Activated CD4-positive, alpha-beta T cell treated with anti-CD3 and anti-CD28 coated beads for 36 hours (primary cell): ENCODE data around the gene C15orf61. TPM values are rescaled to one million over a fixed set of nuclear protein-coding genes. Genes with fewer than 3 reads are reported as not detected.
A peak's percentile ranks its signal among the peaks of the same experiment; 100 is the strongest.

Experiments used
- ATAC-seq: fragments of 200-7000 bp; cut with Tn5 transposase; one replicate; pipeline ENCODE4 v1.10.0; 2021; ENCODE audit warnings: mild to moderate bottlenecking, moderate library complexity
- CTCF ChIA-PET: fragments of 350-600 bp; sonication (Branson Sonifier 250); formaldehyde crosslinking; loops from one replicate; lab custom pipeline; 2021; ENCODE audit warnings: antibody characterized with exemption; lab: Charles Lee
- POLR2A ChIA-PET: fragments of 350-600 bp; sonication (Branson Sonifier 250); formaldehyde crosslinking; loops from one replicate; lab custom pipeline; 2021; ENCODE audit warnings: antibody characterized with exemption, inconsistent platforms; lab: Charles Lee
- DNase-seq: peaks from one replicate; pipeline ENCODE4 v3.0.0-alpha.2; 2020
- H3K27ac Mint-ChIP-seq: one replicate; pipeline ENCODE4 v1.8.0; 2021; ENCODE audit warnings: mixed read lengths
- H3K27me3 Mint-ChIP-seq: one replicate; pipeline ENCODE4 v1.8.0; 2021; ENCODE audit warnings: mixed read lengths
- H3K36me3 Mint-ChIP-seq: one replicate; pipeline ENCODE4 v1.8.0; 2021; ENCODE audit warnings: low read depth, mixed read lengths
- H3K4me1 Mint-ChIP-seq: one replicate; pipeline ENCODE4 v1.8.0; 2021; ENCODE audit warnings: mixed read lengths
- H3K4me3 Mint-ChIP-seq: one replicate; pipeline ENCODE4 v1.8.0; 2021; ENCODE audit warnings: mild to moderate bottlenecking, moderate library complexity, mixed read lengths
- H3K9me3 Mint-ChIP-seq: one replicate; pipeline ENCODE4 v1.8.0; 2021; ENCODE audit warnings: low read depth, mixed read lengths
- intact Hi-C, 2 experiments: fragments of 100-400 bp; cut with DNase I in 1 of 2; cut with micrococcal nuclease in 1 of 2; formaldehyde crosslinking; loops; one replicate each; pipeline versions ENCODE4 v1.14.2 to v1.15.1; 2022 to 2024; cut with DNase I, micrococcal nuclease
- total RNA-seq, 2 experiments: library from RNA; stranded (reverse); gene quantifications; one replicate each; pipeline ENCODE4 v1.2.3, GENCODE V29; 2021

C15orf61 gene
- total RNA-seq, 2 experiments from 2014 or later: 3.4 to 5.0 TPM

DNA sequence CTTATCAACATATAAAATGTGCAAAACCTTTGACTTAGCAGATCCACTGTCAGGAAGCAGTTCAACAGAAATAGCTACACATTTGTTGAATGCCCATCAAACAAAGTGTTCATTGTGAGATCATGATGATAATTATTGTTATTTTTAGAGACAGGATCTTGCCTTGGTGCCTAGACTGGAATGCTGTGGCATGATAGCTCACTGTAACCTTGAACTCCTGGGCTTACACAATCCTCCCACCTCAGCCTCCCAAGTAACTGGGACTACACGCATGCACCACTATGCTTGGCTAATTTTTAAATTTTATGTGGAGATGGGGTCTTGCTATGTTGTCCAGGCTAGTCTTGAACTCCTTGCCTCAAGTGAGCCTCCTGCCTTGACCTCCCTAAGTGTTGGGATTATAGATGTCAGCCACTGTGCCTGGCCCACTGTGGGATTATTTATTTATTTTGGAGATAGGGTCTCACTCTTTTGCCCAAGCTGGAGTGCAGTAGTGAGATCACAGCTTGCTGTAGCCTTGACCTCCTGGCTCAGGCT lies 30.3 kb downstream of the C15orf61 start:
- DNase-seq: no peak
- intact Hi-C loops: no loop called here
- POLR2A ChIA-PET: no interaction called here
- no peak overlapping the region for H3K4me3 Mint-ChIP-seq
- CTCF ChIA-PET: no interaction called here
- peaks cover 24% of the 10 kb centered on the region for H3K36me3 Mint-ChIP-seq
- H3K27ac Mint-ChIP-seq: no peak overlapping the region
- peaks cover 20% of the 10 kb centered on the region for H3K4me1 Mint-ChIP-seq
- no peaks in the 10 kb centered on the region for H3K27me3 Mint-ChIP-seq
- ATAC-seq: no peak
- no peaks in the 10 kb centered on the region for H3K9me3 Mint-ChIP-seq

GRCh38 chr15:67554580-67554979 lies 33.6 kb downstream of the C15orf61 start:
- intact Hi-C loops: no loop called here

GRCh38 chr15:67556976-67557570 lies 36.1 kb downstream of the C15orf61 start:
- DNase-seq (no peak), ATAC-seq (no peak)
- Mint-ChIP-seq H3K4me3 (no peak overlapping the region), H3K9me3 (peaks cover 5% of the 10 kb centered on the region), H3K4me1 (peaks cover 6% of the 10 kb centered on the region), H3K27ac (no peak overlapping the region), H3K36me3 (peaks cover 48% of the 10 kb centered on the region), H3K27me3 (no peaks in the 10 kb centered on the region)
- ChIA-PET POLR2A (no interaction called here), CTCF (interaction anchor here (0.6 to 0.7 kb wide), 2 partner anchors 40 to 654 kb away, joined by 3 read pairs; no protein-coding TSS in a partner anchor)
- intact Hi-C loops: no loop called here

More at GRCh38 chr15:67554580-67554979, 33.6 kb downstream of the C15orf61 start:
- peaks cover 5% of the 10 kb centered on the region for H3K9me3 Mint-ChIP-seq
- no peaks in the 10 kb centered on the region for H3K27me3 Mint-ChIP-seq
- DNase-seq: no peak
- H3K27ac Mint-ChIP-seq: no peak overlapping the region
- ChIA-PET POLR2A (no interaction called here), CTCF (no interaction called here)
- no peak overlapping the region for H3K4me3 Mint-ChIP-seq
- ATAC-seq: no peak
- H3K4me1 Mint-ChIP-seq: peaks cover 6% of the 10 kb centered on the region
- H3K36me3 Mint-ChIP-seq: peaks cover 53% of the 10 kb centered on the region

GRCh38 chr15:67558502-67558901 lies 37.6 kb downstream of the C15orf61 start:
- Mint-ChIP-seq H3K9me3 (peaks cover 5% of the 10 kb centered on the region), H3K4me1 (peaks cover 6% of the 10 kb centered on the region), H3K27me3 (no peaks in the 10 kb centered on the region), H3K27ac (peak overlapping the region; percentile 21), H3K4me3 (no peak overlapping the region), H3K36me3 (peaks cover 44% of the 10 kb centered on the region)
- DNase-seq (no peak), ATAC-seq (no peak)
- POLR2A ChIA-PET: no interaction called here
- CTCF ChIA-PET: no interaction called here
- intact Hi-C loops: no loop called here

DNA sequence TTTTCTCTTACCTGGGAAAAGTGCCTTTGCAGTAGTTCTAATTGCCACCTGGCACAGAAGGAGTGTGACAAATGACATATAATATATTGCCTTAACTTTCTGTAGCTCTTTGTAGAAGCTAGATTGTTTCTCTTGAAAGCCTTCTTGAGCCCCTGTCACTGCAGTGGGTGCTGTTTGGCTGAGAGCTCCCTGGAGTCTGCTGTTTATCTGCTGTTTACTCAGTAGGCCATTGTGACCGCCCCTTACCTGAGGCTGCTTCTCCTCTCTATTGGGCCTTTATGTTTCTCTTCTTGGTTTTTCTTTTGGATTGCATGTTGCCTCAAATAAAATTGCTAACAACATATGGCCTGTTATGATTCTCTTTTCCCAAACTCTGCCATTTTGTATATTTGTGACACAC lies 38.2 kb downstream of the C15orf61 start:
- intact Hi-C loops: no loop called here
- Mint-ChIP-seq H3K9me3 (peaks cover 5% of the 10 kb centered on the region), H3K4me1 (peaks cover 10% of the 10 kb centered on the region), H3K4me3 (no peak overlapping the region), H3K36me3 (peaks cover 46% of the 10 kb centered on the region), H3K27me3 (no peaks in the 10 kb centered on the region), H3K27ac (no peak overlapping the region)
- POLR2A ChIA-PET: no interaction called here
- CTCF ChIA-PET: interaction anchor here (0.5 kb wide), 1 partner anchor 102 kb away, joined by 3 read pairs; no protein-coding TSS in a partner anchor
- no peak for DNase-seq
- no peak for ATAC-seq

DNA sequence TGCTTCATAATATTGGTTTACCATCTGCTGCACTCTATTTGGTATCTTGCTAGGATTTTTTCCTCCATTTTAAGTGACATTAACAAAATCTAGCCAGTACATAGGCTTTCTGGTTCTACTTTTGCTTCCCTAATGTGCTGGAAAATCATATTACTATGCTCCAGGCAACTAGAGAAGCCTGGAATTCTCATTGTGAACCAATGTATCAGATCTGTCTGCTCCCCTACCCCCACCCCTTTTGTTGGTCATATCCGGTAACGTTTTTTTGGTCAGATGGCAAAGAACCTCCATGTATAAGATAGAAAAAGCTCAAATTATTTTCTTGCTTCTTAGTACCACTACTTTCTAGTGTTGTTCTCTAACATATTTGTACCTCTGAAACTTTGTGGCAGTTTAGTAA lies 38.6 kb downstream of the C15orf61 start:
- H3K9me3 Mint-ChIP-seq: peaks cover 5% of the 10 kb centered on the region
- H3K36me3 Mint-ChIP-seq: peaks cover 43% of the 10 kb centered on the region
- POLR2A ChIA-PET: no interaction called here
- H3K4me3 Mint-ChIP-seq: no peak overlapping the region
- DNase-seq (no peak), ATAC-seq (no peak)
- H3K27ac Mint-ChIP-seq: no peak overlapping the region
- CTCF ChIA-PET: interaction anchor here (0.5 to 1.3 kb wide), 3 partner anchors 12 to 102 kb away, joined by 3 to 4 read pairs (median 4); no protein-coding TSS in a partner anchor
- H3K4me1 Mint-ChIP-seq: peaks cover 15% of the 10 kb centered on the region
- H3K27me3 Mint-ChIP-seq: no peaks in the 10 kb centered on the region
- intact Hi-C loops: no loop called here

DNA sequence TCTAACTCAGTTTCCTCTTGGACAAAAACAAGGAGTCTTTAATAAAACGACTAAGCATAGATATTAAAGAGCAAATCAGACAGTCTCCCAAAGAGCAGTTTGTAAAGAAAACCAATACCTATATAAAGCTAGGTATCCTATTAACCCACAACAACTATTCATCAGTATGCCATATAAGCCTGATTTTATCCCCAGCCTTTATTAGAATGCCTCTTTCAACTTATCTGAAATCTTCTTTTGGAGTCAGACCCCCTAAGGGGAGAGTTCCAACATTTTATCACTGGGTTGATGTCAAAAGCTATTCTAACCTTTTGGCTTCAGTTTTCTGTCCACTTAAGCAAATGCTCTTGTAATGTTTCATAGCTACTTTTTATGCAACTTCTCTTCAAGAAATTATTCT lies 39.4 kb downstream of the C15orf61 start:
- Mint-ChIP-seq H3K9me3 (peaks cover 5% of the 10 kb centered on the region), H3K4me1 (peaks cover 18% of the 10 kb centered on the region), H3K4me3 (no peak overlapping the region), H3K36me3 (peaks cover 39% of the 10 kb centered on the region), H3K27me3 (no peaks in the 10 kb centered on the region), H3K27ac (no peak overlapping the region)
- no peak for ATAC-seq
- CTCF ChIA-PET: interaction anchor here (0.5 to 1.3 kb wide), 5 partner anchors 9 to 52 kb away, joined by 3 to 4 read pairs (median 4); no protein-coding TSS in a partner anchor
- DNase-seq: no peak
- intact Hi-C loops: no loop called here
- POLR2A ChIA-PET: no interaction called here

GRCh38 chr15:67563092-67563491 lies 42.2 kb downstream of the C15orf61 start:
- ChIA-PET CTCF (no interaction called here), POLR2A (no interaction called here)
- ATAC-seq (no peak), DNase-seq (no peak)
- Mint-ChIP-seq H3K27ac (no peak overlapping the region), H3K4me3 (no peak overlapping the region), H3K27me3 (no peaks in the 10 kb centered on the region), H3K4me1 (peaks cover 20% of the 10 kb centered on the region), H3K9me3 (peaks cover 5% of the 10 kb centered on the region), H3K36me3 (peaks cover 25% of the 10 kb centered on the region)
- intact Hi-C loops: no loop called here

DNA sequence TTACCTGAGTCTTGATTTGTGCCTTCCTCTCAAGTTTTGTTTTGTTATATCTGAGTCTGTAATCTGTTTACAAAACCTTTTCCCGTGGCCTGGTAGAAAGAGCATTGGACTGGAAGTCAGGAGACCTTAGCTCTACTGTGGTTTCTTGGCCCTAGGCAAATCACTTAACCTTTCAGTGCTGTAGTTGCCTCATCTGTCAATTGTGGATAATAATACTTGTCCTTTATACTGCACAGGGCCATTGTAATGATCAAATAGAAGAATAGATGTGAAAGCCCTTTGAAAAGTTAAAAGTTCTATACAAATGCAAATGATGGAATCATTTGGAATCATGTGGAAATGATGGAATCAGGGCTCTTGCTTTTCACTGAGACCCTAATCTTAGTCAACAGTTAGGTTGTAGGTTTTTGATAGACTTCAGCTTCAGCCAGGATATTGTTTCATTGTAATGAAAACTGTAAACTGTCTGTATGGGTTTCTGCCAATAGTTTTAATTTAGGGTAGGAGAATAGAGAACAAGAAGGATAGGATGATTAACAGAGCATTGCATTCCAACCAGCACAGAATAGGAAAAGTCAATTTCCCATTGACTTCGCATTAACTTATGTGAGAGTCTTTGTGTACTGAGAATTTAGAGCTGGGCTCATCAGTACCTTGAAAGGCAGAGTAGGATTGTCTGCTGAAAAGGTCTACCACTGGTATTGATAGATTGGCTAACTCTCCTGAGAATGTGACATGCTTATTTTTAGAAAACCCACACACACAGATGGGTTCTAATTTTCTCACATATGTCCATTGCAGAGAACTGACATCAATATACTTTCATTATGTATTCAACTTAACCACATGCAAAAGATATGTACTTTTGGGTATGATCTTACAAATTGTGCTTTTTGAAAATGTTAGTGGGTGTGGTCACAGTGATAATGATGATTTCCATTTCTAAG lies 43.4 kb downstream of the C15orf61 start:
- Mint-ChIP-seq H3K9me3 (no peaks in the 10 kb centered on the region), H3K36me3 (peaks cover 16% of the 10 kb centered on the region), H3K4me1 (peaks cover 20% of the 10 kb centered on the region), H3K27ac (peak overlapping the region; percentile 13), H3K4me3 (no peak overlapping the region), H3K27me3 (no peaks in the 10 kb centered on the region)
- intact Hi-C loops: loop anchor here in 1 of 2 experiments (2.0 kb wide), 1 partner anchor 23 kb away; no protein-coding TSS in a partner anchor
- DNase-seq: no peak
- ChIA-PET POLR2A (no interaction called here), CTCF (interaction anchor here (0.8 kb wide), 1 partner anchor 130 kb away, joined by 3 read pairs; no protein-coding TSS in a partner anchor)
- peak; percentile 78 for ATAC-seq

GRCh38 chr15:67564968-67565345 lies 44.0 kb downstream of the C15orf61 start:
- POLR2A ChIA-PET: no interaction called here
- Mint-ChIP-seq H3K4me1 (peaks cover 20% of the 10 kb centered on the region), H3K36me3 (peaks cover 12% of the 10 kb centered on the region), H3K27ac (no peak overlapping the region), H3K4me3 (no peak overlapping the region), H3K9me3 (no peaks in the 10 kb centered on the region), H3K27me3 (no peaks in the 10 kb centered on the region)
- peak; percentile 82 for ATAC-seq
- CTCF ChIA-PET: no interaction called here
- intact Hi-C loops: loop anchor here in 1 of 2 experiments (2.0 kb wide), 1 partner anchor 24 kb away; no protein-coding TSS in a partner anchor
- no peak for DNase-seq

DNA sequence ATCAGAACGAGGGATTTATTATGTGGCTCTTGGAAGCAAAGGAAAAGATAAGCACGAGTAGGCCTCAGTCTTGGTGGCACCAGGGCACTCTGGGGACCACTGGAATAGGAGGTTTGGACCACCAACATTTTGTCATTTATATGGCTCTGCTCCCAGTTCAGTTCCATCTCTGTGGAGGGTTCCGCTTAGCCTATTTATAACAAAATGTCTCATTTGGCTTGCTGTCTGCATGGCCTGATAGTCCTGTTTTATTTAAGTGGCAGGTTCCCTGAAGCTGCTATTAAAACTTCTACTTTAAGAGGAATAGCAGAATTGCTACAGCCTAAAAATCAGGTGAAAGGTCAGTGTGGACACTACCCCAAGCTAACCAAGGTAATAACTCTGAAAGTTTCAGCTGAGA lies 48.7 kb downstream of the C15orf61 start:
- ATAC-seq (no peak), DNase-seq (no peak)
- no peaks in the 10 kb centered on the region for H3K27me3 Mint-ChIP-seq
- no peak overlapping the region for H3K27ac Mint-ChIP-seq
- H3K4me3 Mint-ChIP-seq: no peak overlapping the region
- peaks cover 8% of the 10 kb centered on the region for H3K36me3 Mint-ChIP-seq
- intact Hi-C loops: no loop called here
- ChIA-PET CTCF (interaction anchor here (1.3 to 1.5 kb wide), 2 partner anchors 9 to 44 kb away, joined by 3 to 4 read pairs; no protein-coding TSS in a partner anchor), POLR2A (no interaction called here)
- H3K9me3 Mint-ChIP-seq: no peaks in the 10 kb centered on the region
- H3K4me1 Mint-ChIP-seq: peaks cover 11% of the 10 kb centered on the region
